AG04450 (cell line): ENCODE data around the gene TSSK6. TPM values are rescaled to one million over a fixed set of nuclear protein-coding genes. Genes with fewer than 3 reads are reported as not detected.

Experiments used
- CTCF ChIA-PET: fragments of 300-600, 350-600 bp; formaldehyde crosslinking; extraction: SDS; loops from one replicate; lab custom pipeline; 2022; ENCODE audit warnings: antibody characterized with exemption, inconsistent platforms; lab: Charles Lee
- POLR2A ChIA-PET: fragments of 350-600 bp; formaldehyde crosslinking; extraction: SDS; loops from one replicate; lab custom pipeline; 2021; ENCODE audit warnings: antibody characterized with exemption, inconsistent platforms; lab: Yijun Ruan, JAX
- DNase-seq: peaks from one replicate; pipeline ENCODE4 v3.0.0-alpha.2; 2011; ENCODE audit warnings: low read depth, low spot score
- H3K27ac ChIP-seq: one replicate; pipeline ENCODE4 v1.5.1; 2012; ENCODE audit warnings: low read depth, low read length, control low read depth
- H3K27me3 ChIP-seq: one replicate; pipeline ENCODE4 v1.6.0; 2012; ENCODE audit warnings: low read length; ENCODE audit not compliant: control insufficient read depth, insufficient read depth
- H3K4me3 ChIP-seq: 2 replicates; pipeline ENCODE4 v1.5.1; 2011; ENCODE audit warnings: mild to moderate bottlenecking, low read depth, low read length, control low read depth
- H3K9me3 ChIP-seq: 2 replicates; pipeline ENCODE4 v1.5.1; 2012; ENCODE audit warnings: low read length; ENCODE audit not compliant: control insufficient read depth, insufficient read depth
- CTCF ChIP-seq: IDR thresholded peaks from 2 replicates; pipeline ENCODE4 v1.5.1; 2011; ENCODE audit warnings: low read depth, low read length, control low read depth, inconsistent platforms
- polyA plus RNA-seq: library from polyadenylated mRNA; depleted of rRNA; stranded (reverse); fragments of >200 nt; gene quantifications from 2 replicates; pipeline ENCODE4 v1.2.3, GENCODE V29; 2011

The TSSK6 gene
- polyA plus RNA-seq, 1 experiment, result 1.0 TPM

GRCh38 chr19:19491321-19492025 is 23.9 kb downstream of the TSSK6 start:
- Histone ChIP-seq H3K27ac (no peak overlapping the region), H3K4me3 (no peak overlapping the region), H3K27me3 (no peaks in the 10 kb centered on the region), H3K9me3 (no peaks in the 10 kb centered on the region; the same call in 1 of the 2 replicates)
- DNase-seq, result no peak
- CTCF ChIA-PET, result interaction anchor here (0.8 to 5.5 kb wide), 15 partner anchors 10 to 170 kb away, joined by 3 to 147 read pairs (median 5); partner anchors contain the start of gene GATAD2A
- POLR2A ChIA-PET, result interaction anchor here (1.1 kb wide), 1 partner anchor 317 kb away, joined by 3 read pairs; no protein-coding TSS in a partner anchor
- TF ChIP-seq CTCF, result no peak

DNA sequence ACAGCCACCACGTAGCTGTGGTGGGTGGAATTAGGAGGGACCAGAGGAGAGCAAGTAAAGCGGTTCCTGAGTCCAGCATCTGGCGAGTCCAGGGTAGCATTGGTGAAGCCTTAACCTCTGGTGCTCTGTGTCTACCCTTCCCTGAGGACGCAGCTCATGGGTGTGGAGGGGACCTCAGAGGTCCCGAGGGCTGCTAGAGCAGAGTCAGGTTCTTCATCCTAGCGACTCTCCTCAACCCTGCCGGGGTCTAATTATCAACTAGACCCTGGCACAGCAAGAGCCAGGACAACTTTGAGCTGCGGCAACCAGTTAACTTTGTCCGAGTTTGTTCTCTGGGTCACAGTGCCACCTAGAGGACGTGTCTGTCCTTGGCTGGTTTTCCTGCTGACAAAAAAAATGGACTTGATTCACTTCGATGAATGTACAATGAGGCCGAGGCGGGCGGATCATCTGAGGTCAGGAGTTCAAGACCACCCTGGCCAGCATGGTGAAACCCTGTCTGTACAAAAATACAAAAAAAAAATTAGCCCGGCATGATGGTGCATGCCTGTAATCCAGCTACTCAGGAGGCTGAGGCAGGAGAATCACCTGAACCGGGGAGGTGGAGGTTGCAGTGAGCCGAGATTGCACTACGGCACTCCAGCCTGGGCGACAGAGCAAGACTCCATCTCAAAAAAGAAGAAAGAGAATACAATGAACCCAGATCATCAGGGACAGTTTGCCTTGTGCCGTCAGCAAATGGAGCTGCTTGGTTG is 25.0 kb downstream of the TSSK6 start:
- Histone ChIP-seq H3K9me3 (no peaks in the 10 kb centered on the region; the same call in 1 of the 2 replicates), H3K27me3 (no peaks in the 10 kb centered on the region), H3K27ac (peak overlapping the region; percentile 90), H3K4me3 (no peak overlapping the region)
- ChIA-PET POLR2A (interaction anchor here (0.9 to 1.1 kb wide), 2 partner anchors 85 to 316 kb away, joined by 3 to 8 read pairs; partner anchors contain the start of gene GATAD2A), CTCF (interaction anchor here (0.6 to 5.5 kb wide), 24 partner anchors 9 to 169 kb away, joined by 3 to 147 read pairs (median 4); partner anchors contain the start of genes GATAD2A, NDUFA13 and TSSK6)
- DNase-seq, result peak; percentile 68
- TF ChIP-seq CTCF, result peak; percentile 87

DNA sequence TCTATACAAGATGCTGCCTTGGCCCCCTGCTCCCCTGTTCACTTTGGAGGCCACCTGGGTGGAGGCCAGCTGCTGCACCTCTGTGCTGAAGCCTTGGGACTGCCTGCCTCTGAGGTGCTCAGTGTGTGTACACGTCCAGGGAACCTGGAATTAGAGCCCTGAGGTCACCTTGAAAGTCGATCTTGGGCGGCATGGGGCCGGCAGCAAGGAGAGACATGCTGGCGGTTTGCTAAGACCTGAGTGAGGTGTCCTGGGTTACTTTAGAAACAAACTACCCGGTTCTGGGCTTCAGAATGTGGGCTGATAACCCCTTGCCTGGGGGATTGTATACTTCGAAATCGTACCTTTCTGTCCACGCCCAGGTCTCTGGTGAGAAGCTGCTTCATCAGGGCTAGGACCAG is 25.5 kb downstream of the TSSK6 start:
- H3K27me3 ChIP-seq, result no peaks in the 10 kb centered on the region
- POLR2A ChIA-PET, result interaction anchor here (1.5 kb wide), 1 partner anchor 126 kb away, joined by 3 read pairs; no protein-coding TSS in a partner anchor
- H3K27ac ChIP-seq, result peak overlapping the region; percentile 90
- no peak overlapping the region for H3K4me3 ChIP-seq
- H3K9me3 ChIP-seq, result no peaks in the 10 kb centered on the region; the same call in 1 of the 2 replicates
- CTCF ChIA-PET, result interaction anchor here (0.8 to 5.5 kb wide), 16 partner anchors 8 to 152 kb away, joined by 3 to 147 read pairs (median 4); partner anchors contain the start of genes GATAD2A, NDUFA13 and TSSK6
- DNase-seq, result no peak
- no peak for TF ChIP-seq CTCF

DNA sequence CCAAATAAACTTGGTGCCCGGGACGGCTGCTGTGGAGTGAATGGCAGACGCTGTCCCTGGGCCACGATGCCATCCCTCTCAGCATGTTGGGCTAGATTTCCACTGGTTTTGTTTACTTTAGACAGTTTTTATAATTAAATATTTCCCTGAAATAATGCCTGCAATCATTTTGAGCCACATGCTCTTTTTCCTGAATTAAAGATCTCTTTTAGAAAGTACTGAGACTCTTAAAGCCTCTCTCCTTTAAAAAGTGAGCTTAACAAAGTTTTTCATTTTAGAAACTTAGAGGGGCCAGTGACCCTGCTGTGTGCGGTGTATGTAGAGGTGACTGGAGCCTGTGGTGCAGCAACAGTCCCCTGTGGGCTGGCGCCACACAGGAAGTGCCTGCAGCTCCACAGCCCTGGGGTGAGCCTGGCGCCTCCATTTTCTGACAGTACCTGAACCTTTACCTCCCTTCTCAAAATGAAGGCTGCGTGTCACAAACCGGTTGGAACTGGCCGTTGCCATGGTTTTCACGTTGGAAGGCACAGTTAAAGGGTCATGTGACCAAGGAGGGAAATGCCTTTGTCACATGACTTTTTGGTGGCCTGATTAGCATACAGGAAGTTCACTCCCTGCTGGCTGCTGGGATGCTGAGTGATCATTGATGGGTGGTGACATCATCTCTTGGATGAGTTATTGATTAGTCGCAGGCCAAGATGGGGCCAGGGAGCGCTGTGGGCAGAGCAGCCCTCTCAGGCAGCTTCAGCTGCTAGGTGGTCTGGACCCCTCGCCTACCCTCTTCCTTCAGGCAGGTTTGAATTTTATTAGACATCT is 26.3 kb downstream of the TSSK6 start:
- CTCF ChIA-PET, result interaction anchor here (0.8 to 5.5 kb wide), 7 partner anchors 27 to 147 kb away, joined by 3 to 147 read pairs (median 7); partner anchors contain the start of genes GATAD2A, NDUFA13 and TSSK6
- peak; percentile 69 for DNase-seq
- H3K27ac ChIP-seq, result peak overlapping the region; percentile 90
- TF ChIP-seq CTCF, result no peak
- no peaks in the 10 kb centered on the region for H3K27me3 ChIP-seq
- POLR2A ChIA-PET, result interaction anchor here (1.4 to 1.5 kb wide), 2 partner anchors 84 to 125 kb away, joined by 3 to 5 read pairs; partner anchors contain the start of gene GATAD2A
- no peaks in the 10 kb centered on the region; the same call in 1 of the 2 replicates for H3K9me3 ChIP-seq
- H3K4me3 ChIP-seq, result peak overlapping the region; percentile 25
